HG03571 (cell line): ENCODE data around the gene DNAJC11.
"Not testable (repeated sequence)": the region's sequence is repeated elsewhere in the genome, so short reads cannot be mapped to it uniquely, and the experiment has no call there.

ENCODE experiments used
- ATAC-seq: cut with Tn5 transposase; IDR thresholded peaks from one replicate; pipeline ENCODE4 v1.9.1; 2021; ENCODE audit not compliant: unreplicated experiment

Gene DNAJC11

GRCh38 chr1:6699915-6700314, 1.7 kb downstream of the DNAJC11 start:
- not testable (repeated sequence) for ATAC-seq

GRCh38 chr1:6695868-6696267, 5.7 kb downstream of the DNAJC11 start:
- ATAC-seq: no peak

- ATAC-seq: no peak
Observed at GRCh38 chr1:6694121-6694713, 7.4 kb downstream of the DNAJC11 start.

- ATAC-seq: no peak
Observed at GRCh38 chr1:6692956-6693355, 8.7 kb downstream of the DNAJC11 start.

GRCh38 chr1:6691507-6691906, 10.1 kb downstream of the DNAJC11 start:
- ATAC-seq: no peak

GRCh38 chr1:6690186-6690585, 11.4 kb downstream of the DNAJC11 start:
- no peak for ATAC-seq

GRCh38 chr1:6688757-6689156, 12.9 kb downstream of the DNAJC11 start:
- no peak for ATAC-seq

GRCh38 chr1:6688001-6688400, 13.6 kb downstream of the DNAJC11 start:
- no peak for ATAC-seq

- ATAC-seq: no peak
Observed at GRCh38 chr1:6686294-6686693, 15.3 kb downstream of the DNAJC11 start.

- ATAC-seq: no peak
Observed at GRCh38 chr1:6685381-6685780, 16.2 kb downstream of the DNAJC11 start.

GRCh38 chr1:6683434-6683833, 18.2 kb downstream of the DNAJC11 start:
- ATAC-seq: no peak

GRCh38 chr1:6675941-6676340, 25.7 kb downstream of the DNAJC11 start:
- ATAC-seq: no peak

- ATAC-seq: no peak
Observed at GRCh38 chr1:6674771-6675170, 26.8 kb downstream of the DNAJC11 start.

- no peak for ATAC-seq
Observed at GRCh38 chr1:6673816-6674398, 27.7 kb downstream of the DNAJC11 start.

- no peak for ATAC-seq
Observed at GRCh38 chr1:6672558-6672957, 29.1 kb downstream of the DNAJC11 start.

GRCh38 chr1:6668503-6668902, 33.1 kb downstream of the DNAJC11 start:
- ATAC-seq: no peak

GRCh38 chr1:6667139-6667538, 34.5 kb downstream of the DNAJC11 start:
- ATAC-seq: no peak

GRCh38 chr1:6666696-6667095, 34.9 kb downstream of the DNAJC11 start:
- ATAC-seq: no peak

- not testable (repeated sequence) for ATAC-seq
Observed at GRCh38 chr1:6662468-6662867, 39.1 kb downstream of the DNAJC11 start.

GRCh38 chr1:6660415-6661049, 41.1 kb downstream of the DNAJC11 start:
- no peak for ATAC-seq

- no peak for ATAC-seq
Observed at GRCh38 chr1:6658359-6659060, 43.1 kb downstream of the DNAJC11 start.

- ATAC-seq: no peak
Observed at GRCh38 chr1:6657138-6657537, 44.5 kb downstream of the DNAJC11 start.
